ENCODE results near the gene ZC3H18. TPM values are rescaled to one million over a fixed set of nuclear protein-coding genes. Genes with fewer than 3 reads are reported as not detected.

ZC3H18 gene
- total RNA-seq, 1 donor from 2014 or later, result 10.5 TPM

- H3K27me3 ChIP-seq (ENCODE audit: control insufficient read depth, insufficient read depth, low read length), result peaks cover 26% of the 10 kb centered on the region
- TF ChIP-seq CTCF (IDR thresholded peaks at IDR 0.05; ENCODE audit: insufficient read depth, low read length, severe bottlenecking), result no peak
- FAIRE-seq (no peak), DNase-seq (ENCODE audit: low read depth) (no peak)
- H3K36me3 ChIP-seq (ENCODE audit: control insufficient read depth, insufficient read depth, low read length), result no peaks in the 10 kb centered on the region
- no peak within 1 kb of the TSS for H3K4me3 ChIP-seq (ENCODE audit: low read depth, low read length)
Observed at GRCh38 chr16:88638323-88639230, 68.4 kb downstream of the ZC3H18 start, which contains the start of gene IL17C. Gene IL17C, plus strand, starts transcription at chr16:88638572. Its CDS starts 70 bp downstream, at chr16:88638642.

GRCh38 chr16:88639231-88640038 lies 69.2 kb downstream of the ZC3H18 start:
- Histone ChIP-seq H3K27me3 (ENCODE audit: control insufficient read depth, insufficient read depth, low read length) (peaks cover 26% of the 10 kb centered on the region), H3K36me3 (ENCODE audit: control insufficient read depth, insufficient read depth, low read length) (no peaks in the 10 kb centered on the region), H3K4me3 (ENCODE audit: low read depth, low read length) (no peak overlapping the region)
- FAIRE-seq (no peak), DNase-seq (ENCODE audit: low read depth) (no peak)
- TF ChIP-seq CTCF (IDR thresholded peaks at IDR 0.05; ENCODE audit: insufficient read depth, low read length, severe bottlenecking), result no peak

GRCh38 chr16:88640039-88640495 lies 69.9 kb downstream of the ZC3H18 start:
- no peak for DNase-seq (ENCODE audit: low read depth)
- Histone ChIP-seq H3K36me3 (ENCODE audit: control insufficient read depth, insufficient read depth, low read length) (no peaks in the 10 kb centered on the region), H3K27me3 (ENCODE audit: control insufficient read depth, insufficient read depth, low read length) (peaks cover 26% of the 10 kb centered on the region), H3K4me3 (ENCODE audit: low read depth, low read length) (no peak overlapping the region)
- TF ChIP-seq CTCF (IDR thresholded peaks at IDR 0.05; ENCODE audit: insufficient read depth, low read length, severe bottlenecking), result no peak
- FAIRE-seq, result no peak

GRCh38 chr16:88640498-88641247 lies 70.5 kb downstream of the ZC3H18 start:
- DNase-seq (ENCODE audit: low read depth) (no peak), FAIRE-seq (no peak)
- H3K4me3 ChIP-seq (ENCODE audit: low read depth, low read length), result no peak overlapping the region
- H3K36me3 ChIP-seq (ENCODE audit: control insufficient read depth, insufficient read depth, low read length), result no peaks in the 10 kb centered on the region
- peaks cover 26% of the 10 kb centered on the region for H3K27me3 ChIP-seq (ENCODE audit: control insufficient read depth, insufficient read depth, low read length)
- TF ChIP-seq CTCF (IDR thresholded peaks at IDR 0.05; ENCODE audit: insufficient read depth, low read length, severe bottlenecking), result no peak

GRCh38 chr16:88642881-88643643 lies 72.9 kb downstream of the ZC3H18 start:
- TF ChIP-seq CTCF (IDR thresholded peaks at IDR 0.05; ENCODE audit: insufficient read depth, low read length, severe bottlenecking), result no peak
- peaks cover 24% of the 10 kb centered on the region for H3K27me3 ChIP-seq (ENCODE audit: control insufficient read depth, insufficient read depth, low read length)
- FAIRE-seq, result no peak
- H3K4me3 ChIP-seq (ENCODE audit: low read depth, low read length), result no peak overlapping the region
- DNase-seq (ENCODE audit: low read depth), result no peak
- no peaks in the 10 kb centered on the region for H3K36me3 ChIP-seq (ENCODE audit: control insufficient read depth, insufficient read depth, low read length)
